GM21528 (cell line): ENCODE results near the gene SIRPG.
"Not testable (repeated sequence)": the region's sequence is repeated elsewhere in the genome, so short reads cannot be mapped to it uniquely, and the experiment has no call there.

Experiments used
- ATAC-seq: cut with Tn5 transposase; IDR thresholded peaks from one replicate; pipeline ENCODE4 v1.9.1; 2021; ENCODE audit warnings: mild to moderate bottlenecking, moderate library complexity; ENCODE audit not compliant: unreplicated experiment, low FRiP score

Gene SIRPG

GRCh38 chr20:1672728-1673127, 15.1 kb upstream of the SIRPG start:
- no peak for ATAC-seq

- no peak for ATAC-seq
Observed at GRCh38 chr20:1671891-1672669, 14.5 kb upstream of the SIRPG start.

GRCh38 chr20:1669304-1669703, 11.7 kb upstream of the SIRPG start:
- no peak for ATAC-seq

- no peak for ATAC-seq
Observed at GRCh38 chr20:1667502-1668085, 10.0 kb upstream of the SIRPG start.

GRCh38 chr20:1666802-1667201, 9.2 kb upstream of the SIRPG start:
- no peak for ATAC-seq

- no peak for ATAC-seq
Observed at GRCh38 chr20:1665345-1665744, 7.8 kb upstream of the SIRPG start.

- ATAC-seq, result no peak
Observed at GRCh38 chr20:1664911-1665310, 7.3 kb upstream of the SIRPG start.

GRCh38 chr20:1663917-1664316, 6.3 kb upstream of the SIRPG start:
- no peak for ATAC-seq

- ATAC-seq, result no peak
Observed at GRCh38 chr20:1661542-1662299, 4.1 kb upstream of the SIRPG start.

- ATAC-seq, result no peak
Observed at GRCh38 chr20:1660246-1660645, 2.7 kb upstream of the SIRPG start.

- no peak for ATAC-seq
Observed at GRCh38 chr20:1656844-1657243, 735 bp downstream of the SIRPG start.

- no peak for ATAC-seq
Observed at GRCh38 chr20:1654996-1655395, 2.6 kb downstream of the SIRPG start.

GRCh38 chr20:1652960-1653359, 4.6 kb downstream of the SIRPG start:
- ATAC-seq, result no peak

GRCh38 chr20:1652104-1652503, 5.5 kb downstream of the SIRPG start:
- no peak for ATAC-seq

GRCh38 chr20:1651268-1652058, 6.1 kb downstream of the SIRPG start:
- no peak for ATAC-seq

- no peak for ATAC-seq
Observed at GRCh38 chr20:1648101-1648500, 9.5 kb downstream of the SIRPG start.

GRCh38 chr20:1646975-1647431, 10.6 kb downstream of the SIRPG start:
- ATAC-seq, result no peak

GRCh38 chr20:1644101-1644962, 13.2 kb downstream of the SIRPG start:
- ATAC-seq, result no peak

GRCh38 chr20:1638643-1639042, 18.9 kb downstream of the SIRPG start:
- ATAC-seq, result not testable (repeated sequence)

GRCh38 chr20:1637755-1638154, 19.8 kb downstream of the SIRPG start:
- no peak for ATAC-seq
